Neural progenitor cell (in vitro differentiated cells): Measurements from ENCODE around the gene LPP.

Source experiments
- EZH2 ChIP-seq: fragments of 200-600 bp; sonication (generic); IDR thresholded peaks from 2 replicates; pipeline ENCODE4 v1.6.1; 2017; ENCODE audit warnings: antibody characterized with exemption, mild to moderate bottlenecking, moderate library complexity
- TF ChIP-seq, protein P1 (sequence below): fragments of 200-600 bp; sonication (generic); IDR thresholded peaks from 2 replicates; pipeline ENCODE4 v1.5.1; 2017; ENCODE audit warnings: antibody characterized with exemption, mild to moderate bottlenecking

DNA sequence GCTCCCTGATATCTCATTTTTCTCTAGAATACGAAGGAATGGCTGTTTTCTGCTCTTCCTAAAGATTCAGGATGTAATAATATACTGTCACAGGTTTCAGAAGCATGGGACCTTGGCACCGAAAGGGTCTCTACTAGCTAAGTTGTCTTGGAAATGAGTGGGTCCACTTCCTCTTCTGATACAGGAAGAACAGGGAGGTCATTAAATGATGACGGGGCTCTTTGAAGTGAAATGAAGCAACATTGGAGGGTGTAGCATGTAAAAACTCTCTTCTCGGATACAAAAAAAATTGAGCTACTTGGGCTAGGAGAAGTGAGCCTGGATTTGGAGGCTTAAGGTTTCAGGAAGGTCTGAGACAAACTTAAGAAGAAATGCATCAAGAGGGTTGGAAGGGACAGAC, 668.0 kb downstream of the LPP start:
- TF ChIP-seq, protein P1, sequence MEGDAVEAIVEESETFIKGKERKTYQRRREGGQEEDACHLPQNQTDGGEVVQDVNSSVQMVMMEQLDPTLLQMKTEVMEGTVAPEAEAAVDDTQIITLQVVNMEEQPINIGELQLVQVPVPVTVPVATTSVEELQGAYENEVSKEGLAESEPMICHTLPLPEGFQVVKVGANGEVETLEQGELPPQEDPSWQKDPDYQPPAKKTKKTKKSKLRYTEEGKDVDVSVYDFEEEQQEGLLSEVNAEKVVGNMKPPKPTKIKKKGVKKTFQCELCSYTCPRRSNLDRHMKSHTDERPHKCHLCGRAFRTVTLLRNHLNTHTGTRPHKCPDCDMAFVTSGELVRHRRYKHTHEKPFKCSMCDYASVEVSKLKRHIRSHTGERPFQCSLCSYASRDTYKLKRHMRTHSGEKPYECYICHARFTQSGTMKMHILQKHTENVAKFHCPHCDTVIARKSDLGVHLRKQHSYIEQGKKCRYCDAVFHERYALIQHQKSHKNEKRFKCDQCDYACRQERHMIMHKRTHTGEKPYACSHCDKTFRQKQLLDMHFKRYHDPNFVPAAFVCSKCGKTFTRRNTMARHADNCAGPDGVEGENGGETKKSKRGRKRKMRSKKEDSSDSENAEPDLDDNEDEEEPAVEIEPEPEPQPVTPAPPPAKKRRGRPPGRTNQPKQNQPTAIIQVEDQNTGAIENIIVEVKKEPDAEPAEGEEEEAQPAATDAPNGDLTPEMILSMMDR = no peak
- TF ChIP-seq EZH2 = no peak
